ENCODE data around the gene JMJD4.

JMJD4 gene

GRCh38 chr1:227756172-227756959, 21.3 kb upstream of the JMJD4 start:
- Histone ChIP-seq H3K4me1 (ENCODE audit: low read length) (peaks cover 25% of the 10 kb centered on the region), H3K4me3 (ENCODE audit: low read length) (no peak overlapping the region), H3K9me2 (replicated peaks; ENCODE audit: insufficient read depth, low read length) (no peaks in the 10 kb centered on the region), H3K27ac (ENCODE audit: low read length) (no peak overlapping the region), H2AFZ (ENCODE audit: low read length) (no peak overlapping the region), H3K9ac (ENCODE audit: low read length) (no peak overlapping the region), H3F3A (ENCODE audit: insufficient read depth, low read length) (peaks cover 20% of the 10 kb centered on the region), H3K79me2 (ENCODE audit: low read length) (peaks cover 63% of the 10 kb centered on the region), H4K20me1 (ENCODE audit: insufficient read depth, low read length) (no peaks in the 10 kb centered on the region), H3K27me3 (replicated peaks; ENCODE audit: insufficient read depth, low read length) (no peaks in the 10 kb centered on the region), H3K36me3 (replicated peaks; ENCODE audit: insufficient read depth, low read length) (peaks cover 9% of the 10 kb centered on the region), H3K4me2 (ENCODE audit: low read depth, low read length) (no peak overlapping the region), H3K9me3 (replicated peaks; ENCODE audit: insufficient read depth, low read length) (no peaks in the 10 kb centered on the region)
- TF ChIP-seq CTCF (IDR thresholded peaks at IDR 0.05; ENCODE audit: low read length): no peak
- TF ChIP-seq EZH2phosphoT487 (IDR thresholded peaks at IDR 0.05; ENCODE audit: low read length): no peak
- TF ChIP-seq EZH2 (optimal IDR thresholded peaks at IDR 0.05; ENCODE audit: low read depth, low read length): no peak
- DNase-seq: no peak

- H3F3A ChIP-seq (ENCODE audit: insufficient read depth, low read length): peaks cover 5% of the 10 kb centered on the region
- TF ChIP-seq EZH2 (optimal IDR thresholded peaks at IDR 0.05; ENCODE audit: low read depth, low read length) (no peak), CTCF (IDR thresholded peaks at IDR 0.05; ENCODE audit: low read length) (no peak), EZH2phosphoT487 (IDR thresholded peaks at IDR 0.05; ENCODE audit: low read length) (no peak)
- H4K20me1 ChIP-seq (ENCODE audit: insufficient read depth, low read length): no peaks in the 10 kb centered on the region
- H3K27me3 ChIP-seq (replicated peaks; ENCODE audit: insufficient read depth, low read length): no peaks in the 10 kb centered on the region
- no peak overlapping the region for H3K27ac ChIP-seq (ENCODE audit: low read length)
- DNase-seq: no peak
- peaks cover 12% of the 10 kb centered on the region for H3K4me1 ChIP-seq (ENCODE audit: low read length)
- no peak overlapping the region for H3K4me3 ChIP-seq (ENCODE audit: low read length)
- H3K36me3 ChIP-seq (replicated peaks; ENCODE audit: insufficient read depth, low read length): peaks cover 9% of the 10 kb centered on the region
- peaks cover 71% of the 10 kb centered on the region for H3K79me2 ChIP-seq (ENCODE audit: low read length)
- H3K9me2 ChIP-seq (replicated peaks; ENCODE audit: insufficient read depth, low read length): no peaks in the 10 kb centered on the region
- H3K4me2 ChIP-seq (ENCODE audit: low read depth, low read length): no peak overlapping the region
- H3K9me3 ChIP-seq (replicated peaks; ENCODE audit: insufficient read depth, low read length): no peaks in the 10 kb centered on the region
- no peak overlapping the region for H3K9ac ChIP-seq (ENCODE audit: low read length)
- H2AFZ ChIP-seq (ENCODE audit: low read length): no peak overlapping the region
Observed at GRCh38 chr1:227754958-227755357, 19.9 kb upstream of the JMJD4 start.

- peaks cover 4% of the 10 kb centered on the region for H3K36me3 ChIP-seq (replicated peaks; ENCODE audit: insufficient read depth, low read length)
- no peak for DNase-seq
- no peak overlapping the region for H3K27ac ChIP-seq (ENCODE audit: low read length)
- H3K4me2 ChIP-seq (ENCODE audit: low read depth, low read length): no peak overlapping the region
- H4K20me1 ChIP-seq (ENCODE audit: insufficient read depth, low read length): no peaks in the 10 kb centered on the region
- peaks cover 3% of the 10 kb centered on the region; the same call in 1 of the 2 replicates for H3F3A ChIP-seq (ENCODE audit: insufficient read depth, low read length)
- no peaks in the 10 kb centered on the region for H3K27me3 ChIP-seq (replicated peaks; ENCODE audit: insufficient read depth, low read length)
- peaks cover 4% of the 10 kb centered on the region for H3K4me1 ChIP-seq (ENCODE audit: low read length)
- peaks cover 74% of the 10 kb centered on the region for H3K79me2 ChIP-seq (ENCODE audit: low read length)
- no peak for TF ChIP-seq EZH2phosphoT487 (IDR thresholded peaks at IDR 0.05; ENCODE audit: low read length)
- TF ChIP-seq EZH2 (optimal IDR thresholded peaks at IDR 0.05; ENCODE audit: low read depth, low read length): no peak
- no peak overlapping the region for H2AFZ ChIP-seq (ENCODE audit: low read length)
- no peaks in the 10 kb centered on the region for H3K9me3 ChIP-seq (replicated peaks; ENCODE audit: insufficient read depth, low read length)
- no peak overlapping the region for H3K9ac ChIP-seq (ENCODE audit: low read length)
- no peak overlapping the region for H3K4me3 ChIP-seq (ENCODE audit: low read length)
- no peaks in the 10 kb centered on the region for H3K9me2 ChIP-seq (replicated peaks; ENCODE audit: insufficient read depth, low read length)
Observed at GRCh38 chr1:227753999-227754711, 19.1 kb upstream of the JMJD4 start.

All from MM.1S (cell line).